NCI-H146 treated with DMSO at 0.1 percent for 48 hours (cell line): Measurements from ENCODE around the gene MRGPRD.

Experiments used
- DNase-seq: peaks from one replicate; lab custom pipeline; 2025; ENCODE audit not compliant: unreplicated experiment; lab: John Stamatoyannopoulos, UW

The MRGPRD gene

DNA sequence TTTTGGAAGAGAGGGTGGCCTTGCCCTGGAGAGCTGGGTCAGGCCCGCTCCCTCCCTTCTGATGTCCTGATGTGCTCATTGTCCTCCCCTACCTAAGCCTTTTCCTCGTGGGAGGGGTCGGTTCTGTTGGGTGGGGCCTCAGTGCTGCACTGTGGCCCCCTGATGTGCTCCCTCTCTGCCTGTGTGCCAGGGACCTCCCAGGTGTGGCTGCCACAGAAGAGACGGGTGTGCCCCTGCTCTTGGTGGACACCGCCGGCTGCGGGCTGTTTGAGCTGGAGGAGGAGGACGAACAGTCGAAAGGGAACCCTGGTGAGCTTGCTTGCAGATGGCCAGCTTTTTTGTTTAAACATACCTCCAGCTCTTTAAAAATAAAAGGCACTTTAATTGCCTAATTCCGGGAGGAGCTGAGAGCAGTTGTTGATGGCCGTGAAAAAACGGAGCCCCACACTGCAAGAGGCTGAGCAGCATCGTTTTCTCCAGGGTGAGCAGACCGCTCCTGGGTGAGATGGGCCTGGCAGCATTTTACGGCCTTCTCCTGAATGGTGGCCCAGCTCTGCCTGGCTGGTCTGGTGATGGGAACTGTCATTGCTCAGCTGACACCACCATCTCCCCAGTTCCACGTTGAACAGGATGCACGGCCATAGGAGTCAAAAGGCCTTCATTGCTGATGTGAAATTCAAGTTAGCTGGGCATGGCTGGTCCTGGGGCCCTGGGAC is 47.0 kb downstream of the MRGPRD start:
- peak; percentile 92 for DNase-seq

DNA sequence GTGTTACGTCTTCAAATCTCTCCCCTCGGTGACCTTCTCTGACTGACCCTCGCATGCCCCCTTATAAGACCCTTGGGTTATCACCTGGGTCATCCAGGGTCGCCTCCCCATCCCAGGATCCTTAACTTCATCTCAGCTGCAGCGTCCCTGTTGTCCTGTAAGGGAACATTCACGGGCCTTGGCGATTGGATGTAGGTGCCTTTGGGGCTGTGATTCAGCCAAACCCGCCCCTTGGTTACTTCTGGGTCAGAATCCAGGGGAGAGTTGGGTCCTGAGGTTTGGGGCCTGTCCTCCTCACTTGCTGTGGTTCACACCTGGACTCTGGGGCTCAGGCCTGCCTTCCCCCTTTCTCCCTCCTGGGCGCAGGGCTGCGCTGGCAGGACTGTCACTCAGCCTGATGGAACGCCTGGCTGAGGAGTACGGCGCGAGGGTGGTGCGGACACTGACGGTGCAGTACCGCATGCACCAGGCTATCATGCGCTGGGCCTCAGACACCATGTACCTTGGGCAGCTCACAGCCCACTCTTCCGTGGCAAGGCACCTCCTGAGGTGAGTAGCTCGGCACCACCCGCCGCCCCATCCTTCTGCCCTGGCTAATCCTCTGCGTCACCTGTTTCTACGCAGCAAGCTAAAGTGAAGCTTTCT is 47.7 kb downstream of the MRGPRD start:
- no peak for DNase-seq

DNA sequence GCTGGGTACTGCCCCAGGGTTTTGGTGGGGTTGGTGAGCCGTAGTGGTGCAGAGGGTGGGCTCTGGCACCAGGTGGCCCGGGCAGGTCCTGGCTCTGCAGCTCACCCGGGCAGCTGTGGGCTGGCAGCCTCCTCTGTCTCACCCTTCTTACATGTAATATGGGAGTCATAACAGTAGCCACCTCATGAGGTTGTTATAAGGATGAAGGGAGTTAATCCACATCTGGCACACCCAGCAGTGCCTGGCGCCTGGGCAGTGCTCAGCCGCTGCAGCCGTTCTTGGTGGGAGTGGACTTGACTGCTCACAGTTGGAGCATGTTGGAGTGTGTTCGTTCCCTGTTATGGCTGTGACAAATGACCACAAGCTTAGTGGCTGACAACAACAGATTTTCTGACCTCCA is 48.4 kb downstream of the MRGPRD start:
- no peak for DNase-seq

DNA sequence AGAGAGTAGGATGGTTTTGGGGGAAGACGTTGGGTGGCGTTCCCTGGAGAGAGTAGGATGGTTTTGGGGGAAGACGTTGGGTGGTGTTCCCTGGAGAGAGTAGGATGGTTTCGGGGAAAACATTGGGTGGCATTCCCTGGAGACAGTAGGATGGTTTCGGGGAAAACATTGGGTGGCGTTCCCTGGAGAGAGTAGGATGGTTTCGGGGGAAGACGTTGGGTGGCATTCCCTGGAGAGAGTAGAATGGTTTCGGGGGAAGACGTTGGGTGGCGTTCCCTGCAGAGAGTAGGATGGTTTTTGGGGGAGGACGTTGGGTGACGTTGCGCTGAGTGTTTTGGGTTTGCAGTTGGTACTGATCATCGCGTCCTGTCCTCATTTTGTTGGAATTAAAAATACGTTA is 48.9 kb downstream of the MRGPRD start:
- DNase-seq = no peak

DNA sequence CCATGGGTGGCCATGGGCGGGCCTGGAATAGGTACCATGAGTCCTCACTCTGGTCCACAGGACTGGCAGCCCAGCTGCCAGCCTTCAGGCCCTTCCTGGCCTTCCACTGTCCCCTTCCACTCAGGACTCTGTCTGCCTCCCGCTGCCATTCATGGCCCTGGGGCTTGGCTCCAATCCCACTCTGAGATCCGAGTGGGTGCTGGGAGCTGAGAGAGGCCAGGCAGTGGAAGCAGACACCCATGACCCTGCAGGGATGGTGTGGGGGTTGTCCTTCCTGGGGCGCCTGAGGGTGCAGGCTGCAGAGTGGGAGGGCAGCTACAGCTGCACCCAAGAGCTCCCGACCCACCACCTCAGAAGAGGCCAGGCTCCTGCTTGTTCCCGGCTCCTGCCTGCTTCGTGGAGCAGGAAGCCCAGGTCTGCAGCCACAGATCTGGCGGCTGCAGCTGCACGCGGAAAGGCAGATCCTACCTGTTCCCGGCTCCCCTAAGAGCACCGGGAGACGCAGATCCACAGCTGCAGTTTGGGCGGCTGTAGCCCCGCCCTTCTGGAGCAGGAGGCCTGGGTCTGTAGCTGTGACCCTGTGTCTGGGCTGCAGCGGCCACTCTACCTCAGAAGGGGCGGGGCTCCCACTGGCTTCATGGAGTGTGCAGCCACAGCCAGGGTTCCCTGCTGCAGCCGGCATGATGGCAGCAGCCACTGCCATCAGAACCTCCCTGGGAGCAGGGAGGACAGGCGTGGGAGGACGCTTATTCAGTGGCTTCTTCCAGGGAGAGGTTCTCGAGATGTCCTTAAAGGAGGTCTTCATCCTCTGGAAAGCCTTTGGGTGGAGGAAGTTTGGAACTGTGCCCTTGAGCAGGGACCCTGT is 49.6 kb downstream of the MRGPRD start:
- DNase-seq = no peak
